CD14-positive monocyte (primary cell): ENCODE results near the gene SYT7. TPM values are rescaled to one million over a fixed set of nuclear protein-coding genes. Genes with fewer than 3 reads are reported as not detected.

Source experiments
- DNase-seq, 3 donors: peaks; one replicate each; pipeline ENCODE4 v3.0.0-alpha.2; 2011 to 2022
- H2AFZ ChIP-seq: 2 replicates; pipeline ENCODE4 v1.6.0; 2012; ENCODE audit warnings: mild to moderate bottlenecking, low read depth, low read length, inconsistent platforms; ENCODE audit not compliant: insufficient read depth, poor library complexity, severe bottlenecking
- H3K27ac ChIP-seq, 2 donors: 1 replicate in 1 of 2; 2 replicates in 1 of 2; pipeline ENCODE4 v1.5.1; 2012 to 2013; ENCODE audit warnings: low read length in 2 of 2, control low read depth in 1 of 2, inconsistent platforms in 1 of 2, low read depth in 1 of 2, mild to moderate bottlenecking in 1 of 2
- H3K27me3 ChIP-seq, 2 donors: one replicate each; pipeline versions ENCODE4 v1.6.0 to v1.6.1; 2011 to 2013; ENCODE audit warnings: low read length in 2 of 2; ENCODE audit not compliant: control insufficient read depth in 2 of 2, insufficient read depth in 2 of 2
- H3K36me3 ChIP-seq, 2 donors: replicated peaks in 1 of 2; 1 replicate in 1 of 2; 2 replicates in 1 of 2; pipeline versions ENCODE4 v1.5.1 to v1.6.1; 2012 to 2013; ENCODE audit warnings: low read length in 2 of 2, control low read depth in 1 of 2, inconsistent platforms in 1 of 2, mild to moderate bottlenecking in 1 of 2; ENCODE audit not compliant: insufficient read depth in 2 of 2, control insufficient read depth in 1 of 2
- H3K4me1 ChIP-seq, 2 donors: 1 replicate in 1 of 2; 2 replicates in 1 of 2; pipeline versions ENCODE4 v1.5.1 to v1.6.1; 2012 to 2013; ENCODE audit warnings: low read length in 2 of 2, control low read depth in 1 of 2, inconsistent platforms in 1 of 2, mild to moderate bottlenecking in 1 of 2, moderate library complexity in 1 of 2; ENCODE audit not compliant: insufficient read depth in 2 of 2, control insufficient read depth in 1 of 2
- H3K4me2 ChIP-seq: replicated peaks from 2 replicates; pipeline ENCODE3; 2012; ENCODE audit warnings: low read length, moderate library complexity, mild to moderate bottlenecking; ENCODE audit not compliant: poor library complexity, severe bottlenecking; ENCODE audit errors: extremely low read depth
- H3K4me3 ChIP-seq, 3 experiments: fragments of 200-600 bp in 1 of 3; sonication (generic) in 1 of 3; replicated peaks in 1 of 3; 1 replicate in 2 of 3; 2 replicates in 1 of 3; pipeline ENCODE4 v1.5.1; 2011 to 2013; ENCODE audit warnings: low read length in 3 of 3, mild to moderate bottlenecking in 3 of 3, control low read depth in 2 of 3, low read depth in 2 of 3, inconsistent platforms in 1 of 3, moderate library complexity in 1 of 3
- H3K79me2 ChIP-seq: 2 replicates; pipeline ENCODE4 v1.6.0; 2012; ENCODE audit warnings: mild to moderate bottlenecking, control low read depth, inconsistent platforms, low read length, moderate library complexity; ENCODE audit not compliant: insufficient read depth
- H3K9ac ChIP-seq: 2 replicates; pipeline ENCODE4 v1.6.0; 2017; ENCODE audit warnings: low read length, mild to moderate bottlenecking; ENCODE audit not compliant: insufficient read depth, poor library complexity, severe bottlenecking
- H3K9me3 ChIP-seq, 2 donors: replicated peaks in 1 of 2; 1 replicate in 1 of 2; 2 replicates in 1 of 2; pipeline versions ENCODE4 v1.5.1 to v1.6.1; 2012 to 2013; ENCODE audit warnings: low read length in 2 of 2, control low read depth in 1 of 2; ENCODE audit not compliant: control insufficient read depth in 1 of 2, insufficient read depth in 1 of 2
- H4K20me1 ChIP-seq: 2 replicates; pipeline ENCODE4 v1.6.0; 2012; ENCODE audit warnings: mild to moderate bottlenecking, low read length, control low read depth, moderate library complexity; ENCODE audit not compliant: insufficient read depth
- H3K27ac Mint-ChIP-seq, 7 donors: one replicate each; pipeline ENCODE4 v1.8.0; 2020; ENCODE audit warnings: mild to moderate bottlenecking in 7 of 7, mixed read lengths in 7 of 7, moderate library complexity in 6 of 7, inconsistent platforms in 2 of 7
- H3K27me3 Mint-ChIP-seq, 3 donors: one replicate each; pipeline ENCODE4 v1.8.0; 2021 to 2022; ENCODE audit warnings: low read depth in 3 of 3, mild to moderate bottlenecking in 3 of 3, mixed read lengths in 3 of 3, moderate library complexity in 3 of 3, inconsistent platforms in 1 of 3
- H3K36me3 Mint-ChIP-seq, 2 donors: one replicate each; pipeline ENCODE4 v1.8.0; 2020; ENCODE audit warnings: mixed read lengths in 2 of 2, inconsistent platforms in 1 of 2, mild to moderate bottlenecking in 1 of 2
- H3K4me1 Mint-ChIP-seq: one replicate; pipeline ENCODE4 v1.8.0; 2020; ENCODE audit warnings: mild to moderate bottlenecking, mixed read lengths
- H3K4me3 Mint-ChIP-seq, 2 donors: one replicate each; pipeline ENCODE4 v1.8.0; 2020; ENCODE audit warnings: mild to moderate bottlenecking in 2 of 2, mixed read lengths in 2 of 2, moderate library complexity in 1 of 2
- H3K9me3 Mint-ChIP-seq, 7 donors: one replicate each; pipeline ENCODE4 v1.8.0; 2020 to 2022; ENCODE audit warnings: mixed read lengths in 7 of 7, mild to moderate bottlenecking in 6 of 7, moderate library complexity in 6 of 7, inconsistent platforms in 2 of 7
- WGBS: methylation state at CpG from one replicate; pipeline ENCODE4 v1.1.5; 2013; ENCODE audit warnings: missing lambda C conversion rate; ENCODE audit not compliant: insufficient coverage; 5-methylcytosine and 5-hydroxymethylcytosine counted together
- intact Hi-C, 2 donors: fragments of 100-400 bp; cut with micrococcal nuclease; formaldehyde crosslinking; loops; one replicate each; pipeline versions ENCODE4 v1.15.0 to v1.15.1; 2023
- polyA plus RNA-seq, 3 donors: library from polyadenylated mRNA; depleted of rRNA in 1 of 3; unstranded in 2 of 3; stranded (reverse) in 1 of 3; fragments of 300-500 nt in 2 of 3; fragments of >200 nt in 1 of 3; fragmentation: Illumina TruSeq in 2 of 3; gene quantifications; 1 replicate in 2 of 3; 2 replicates in 1 of 3; pipeline ENCODE4 v1.2.3, GENCODE V29; 2012 to 2021
- TF ChIP-seq, protein P1 (sequence below): fragments of 200-600 bp; IDR thresholded peaks from one replicate; pipeline ENCODE4 v1.8.0; 2022; ENCODE audit warnings: antibody characterized with exemption, mild to moderate bottlenecking

SYT7 gene
- polyA plus RNA-seq, 3 donors: not detected

DNA sequence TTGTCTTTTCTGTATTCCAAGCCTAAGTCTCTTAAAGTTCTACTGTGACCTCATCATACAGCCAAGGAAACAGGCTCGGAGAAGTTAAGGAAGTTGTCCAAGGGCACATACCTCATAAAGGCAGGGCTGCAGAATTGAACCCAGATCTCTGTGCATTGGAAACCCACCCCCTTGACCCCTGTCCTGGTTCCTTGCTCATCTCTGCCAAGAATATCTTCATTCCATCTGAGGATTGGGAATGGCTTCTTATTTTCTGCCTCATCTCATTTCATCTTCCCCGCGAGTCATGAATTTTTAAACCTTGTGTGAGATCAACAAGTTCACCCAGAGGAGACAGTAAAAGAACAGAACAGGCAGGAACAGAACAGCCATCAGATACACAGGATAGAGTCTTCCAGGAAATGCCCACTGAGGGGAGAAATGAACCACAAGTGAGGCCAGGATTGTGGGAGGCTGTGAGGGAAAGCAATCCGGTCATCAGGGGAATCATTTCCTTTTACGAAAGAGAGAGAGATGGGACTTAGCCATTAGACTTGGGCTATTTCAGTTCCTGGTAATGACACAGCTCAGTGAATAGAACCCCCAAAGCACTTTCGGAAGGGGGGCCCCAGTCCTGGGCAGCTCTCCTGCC is 106.7 kb downstream of the SYT7 start:
- no peaks in the 10 kb centered on the region for H3K27me3 ChIP-seq
- no peaks in the 10 kb centered on the region for H3K9me3 ChIP-seq
- peaks cover 0 to 3% (median 0%) of the 10 kb centered on the region in 7 donors for H3K9me3 Mint-ChIP-seq
- no peaks in the 10 kb centered on the region for H3K79me2 ChIP-seq
- no peaks in the 10 kb centered on the region for H4K20me1 ChIP-seq
- H3K9ac ChIP-seq: no peak overlapping the region
- intact Hi-C loops: no loop called here
- no peak overlapping the region for H3K4me3 Mint-ChIP-seq
- H3K4me2 ChIP-seq: no peak overlapping the region
- H3K27me3 Mint-ChIP-seq: peaks cover 0 to 3% (median 2%) of the 10 kb centered on the region in 3 donors
- H3K4me1 ChIP-seq: no peaks in the 10 kb centered on the region
- H3K36me3 Mint-ChIP-seq: peaks cover 28 to 32% of the 10 kb centered on the region in 2 donors
- 78% methylated on average over 4 of the region's 6 CpGs for WGBS
- no peak overlapping the region for H3K27ac Mint-ChIP-seq
- TF ChIP-seq, protein P1, sequence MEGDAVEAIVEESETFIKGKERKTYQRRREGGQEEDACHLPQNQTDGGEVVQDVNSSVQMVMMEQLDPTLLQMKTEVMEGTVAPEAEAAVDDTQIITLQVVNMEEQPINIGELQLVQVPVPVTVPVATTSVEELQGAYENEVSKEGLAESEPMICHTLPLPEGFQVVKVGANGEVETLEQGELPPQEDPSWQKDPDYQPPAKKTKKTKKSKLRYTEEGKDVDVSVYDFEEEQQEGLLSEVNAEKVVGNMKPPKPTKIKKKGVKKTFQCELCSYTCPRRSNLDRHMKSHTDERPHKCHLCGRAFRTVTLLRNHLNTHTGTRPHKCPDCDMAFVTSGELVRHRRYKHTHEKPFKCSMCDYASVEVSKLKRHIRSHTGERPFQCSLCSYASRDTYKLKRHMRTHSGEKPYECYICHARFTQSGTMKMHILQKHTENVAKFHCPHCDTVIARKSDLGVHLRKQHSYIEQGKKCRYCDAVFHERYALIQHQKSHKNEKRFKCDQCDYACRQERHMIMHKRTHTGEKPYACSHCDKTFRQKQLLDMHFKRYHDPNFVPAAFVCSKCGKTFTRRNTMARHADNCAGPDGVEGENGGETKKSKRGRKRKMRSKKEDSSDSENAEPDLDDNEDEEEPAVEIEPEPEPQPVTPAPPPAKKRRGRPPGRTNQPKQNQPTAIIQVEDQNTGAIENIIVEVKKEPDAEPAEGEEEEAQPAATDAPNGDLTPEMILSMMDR: no peak
- H3K4me3 ChIP-seq: no peak overlapping the region
- no peak for DNase-seq
- H3K4me1 Mint-ChIP-seq: no peaks in the 10 kb centered on the region
- no peak overlapping the region for H2AFZ ChIP-seq
- H3K36me3 ChIP-seq: peaks cover 19 to 32% of the 10 kb centered on the region in 2 donors
- no peak overlapping the region for H3K27ac ChIP-seq

DNA sequence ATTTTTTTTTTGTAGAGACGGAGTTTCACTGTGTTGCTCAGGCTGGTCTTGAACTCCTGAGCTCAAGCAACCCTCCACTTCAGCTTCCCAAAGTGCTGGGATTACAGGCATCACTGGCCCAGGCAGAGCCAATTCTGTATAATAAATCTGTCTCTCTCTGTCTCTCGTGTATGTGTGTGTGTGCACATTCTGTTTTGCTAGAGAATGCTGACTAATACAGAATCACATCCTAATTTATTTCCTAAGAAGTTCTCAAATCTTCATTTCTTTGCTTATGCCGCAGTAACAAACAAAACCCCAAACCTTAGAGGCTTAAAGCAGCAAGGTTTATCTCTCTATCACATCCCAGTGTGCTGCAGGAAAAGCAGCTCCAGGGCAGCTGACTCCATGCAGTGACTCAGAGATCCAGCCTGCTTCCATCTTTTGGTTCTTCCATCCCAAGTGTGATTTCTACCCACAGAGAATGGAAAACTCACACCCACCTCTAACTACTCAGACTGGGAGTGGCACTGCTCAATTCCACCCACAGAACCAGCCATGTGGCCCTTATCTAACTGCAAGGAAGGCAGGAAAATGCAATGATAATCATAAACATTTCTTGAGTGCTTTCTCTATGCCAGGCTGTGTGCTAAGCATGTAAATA is 107.4 kb downstream of the SYT7 start:
- no peaks in the 10 kb centered on the region for H3K27me3 ChIP-seq
- no peak overlapping the region for H3K4me2 ChIP-seq
- no peaks in the 10 kb centered on the region for H3K4me1 ChIP-seq
- no peaks in the 10 kb centered on the region for H3K79me2 ChIP-seq
- no peak overlapping the region for H3K27ac ChIP-seq
- intact Hi-C loops: no loop called here
- Mint-ChIP-seq H3K27me3 (peaks cover 0 to 3% (median 2%) of the 10 kb centered on the region in 3 donors), H3K9me3 (peaks cover 0 to 3% (median 0%) of the 10 kb centered on the region in 7 donors), H3K4me1 (no peaks in the 10 kb centered on the region), H3K4me3 (no peak overlapping the region), H3K36me3 (peaks cover 31 to 37% of the 10 kb centered on the region in 2 donors), H3K27ac (peak overlapping the region in 2 of 7 donors; percentile 11 to 31)
- WGBS: 100% methylated on average over 1 of the region's 3 CpGs
- TF ChIP-seq, protein P1: no peak
- H3K4me3 ChIP-seq: no peak overlapping the region
- H3K9ac ChIP-seq: no peak overlapping the region
- H3K36me3 ChIP-seq: peaks cover 21 to 38% of the 10 kb centered on the region in 2 donors
- H2AFZ ChIP-seq: no peak overlapping the region
- no peak for DNase-seq
- no peaks in the 10 kb centered on the region for H3K9me3 ChIP-seq
- H4K20me1 ChIP-seq: no peaks in the 10 kb centered on the region
